ES-I3 (cell line): ENCODE results near the gene MYH9.
"Not testable (repeated sequence)": the region's sequence is repeated elsewhere in the genome, so short reads cannot be mapped to it uniquely, and the experiment has no call there.

Source experiments
- H3K36me3 ChIP-seq: 2 replicates; pipeline ENCODE4 v1.6.1; 2013; ENCODE audit warnings: mild to moderate bottlenecking, low read length, control low read depth, moderate library complexity; ENCODE audit not compliant: insufficient read depth
- H3K4me1 ChIP-seq: 2 replicates; pipeline ENCODE4 v1.6.1; 2013; ENCODE audit warnings: mild to moderate bottlenecking, control low read depth, low read length; ENCODE audit not compliant: insufficient read depth
- H3K9ac ChIP-seq: 2 replicates; pipeline ENCODE4 v1.6.1; 2013; ENCODE audit warnings: low read depth, mild to moderate bottlenecking, low read length, moderate library complexity
- H3K9me3 ChIP-seq: 2 replicates; pipeline ENCODE4 v1.6.1; 2013; ENCODE audit warnings: mild to moderate bottlenecking, low read length, moderate library complexity; ENCODE audit not compliant: control insufficient read depth, insufficient read depth

MYH9 gene

DNA sequence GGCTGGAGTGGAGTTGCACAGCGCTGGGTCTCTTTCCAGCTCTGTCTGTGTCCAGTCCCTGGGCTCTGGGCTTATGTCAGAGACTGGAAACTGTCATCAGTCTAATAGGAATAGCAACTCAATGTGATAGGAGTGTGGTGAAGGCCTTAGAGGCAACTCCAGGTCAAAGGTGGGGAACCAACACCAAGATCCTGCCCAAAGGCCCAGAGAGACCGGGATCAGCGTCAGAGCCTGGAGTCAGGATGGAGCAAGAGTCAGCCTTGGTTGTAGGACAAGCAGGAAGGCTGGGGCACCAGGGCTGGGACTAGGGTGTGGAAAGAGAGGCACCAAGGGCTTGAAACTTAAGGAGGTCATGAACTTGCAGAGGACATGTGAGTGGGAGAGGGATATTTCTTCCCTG is 125.5 kb downstream of the MYH9 start:
- H3K36me3 ChIP-seq, H3K9ac ChIP-seq, H3K9me3 ChIP-seq: not testable (repeated sequence)
- peaks cover 11% of the 10 kb centered on the region for H3K4me1 ChIP-seq

DNA sequence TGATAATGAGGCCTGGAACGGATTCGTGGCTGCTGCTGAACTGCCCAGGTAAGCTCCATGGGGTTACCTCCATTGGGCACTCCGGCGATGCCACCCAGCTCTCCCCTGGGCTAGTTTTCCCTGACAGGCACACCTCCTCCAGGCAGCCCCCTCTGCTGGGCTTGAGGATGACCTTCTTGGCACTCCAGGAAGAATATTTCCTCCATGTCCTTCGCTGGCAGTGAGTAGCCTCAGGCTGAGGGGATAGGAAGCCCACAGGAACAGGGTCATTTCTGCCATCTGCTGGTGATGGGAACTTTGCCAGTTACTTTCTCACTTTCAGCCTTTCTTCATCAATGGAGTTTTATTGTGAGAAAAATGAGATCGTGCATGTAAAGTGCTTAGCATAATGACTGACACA is 126.1 kb downstream of the MYH9 start:
- not testable (repeated sequence) for H3K36me3 ChIP-seq, H3K9me3 ChIP-seq, H3K9ac ChIP-seq
- H3K4me1 ChIP-seq: peaks cover 11% of the 10 kb centered on the region

GRCh38 chr22:36259615-36260300 is 128.0 kb downstream of the MYH9 start:
- Histone ChIP-seq H3K4me1 (peaks cover 11% of the 10 kb centered on the region), H3K9me3 (no peaks in the 10 kb centered on the region), H3K36me3 (no peaks in the 10 kb centered on the region), H3K9ac (no peak overlapping the region)

- no peaks in the 10 kb centered on the region for H3K9me3 ChIP-seq
- H3K36me3 ChIP-seq: no peaks in the 10 kb centered on the region
- H3K4me1 ChIP-seq: peaks cover 11% of the 10 kb centered on the region
- H3K9ac ChIP-seq: no peak overlapping the region
These were observed 128.8 kb downstream of the MYH9 start for GRCh38 chr22:36258701-36259614.

DNA sequence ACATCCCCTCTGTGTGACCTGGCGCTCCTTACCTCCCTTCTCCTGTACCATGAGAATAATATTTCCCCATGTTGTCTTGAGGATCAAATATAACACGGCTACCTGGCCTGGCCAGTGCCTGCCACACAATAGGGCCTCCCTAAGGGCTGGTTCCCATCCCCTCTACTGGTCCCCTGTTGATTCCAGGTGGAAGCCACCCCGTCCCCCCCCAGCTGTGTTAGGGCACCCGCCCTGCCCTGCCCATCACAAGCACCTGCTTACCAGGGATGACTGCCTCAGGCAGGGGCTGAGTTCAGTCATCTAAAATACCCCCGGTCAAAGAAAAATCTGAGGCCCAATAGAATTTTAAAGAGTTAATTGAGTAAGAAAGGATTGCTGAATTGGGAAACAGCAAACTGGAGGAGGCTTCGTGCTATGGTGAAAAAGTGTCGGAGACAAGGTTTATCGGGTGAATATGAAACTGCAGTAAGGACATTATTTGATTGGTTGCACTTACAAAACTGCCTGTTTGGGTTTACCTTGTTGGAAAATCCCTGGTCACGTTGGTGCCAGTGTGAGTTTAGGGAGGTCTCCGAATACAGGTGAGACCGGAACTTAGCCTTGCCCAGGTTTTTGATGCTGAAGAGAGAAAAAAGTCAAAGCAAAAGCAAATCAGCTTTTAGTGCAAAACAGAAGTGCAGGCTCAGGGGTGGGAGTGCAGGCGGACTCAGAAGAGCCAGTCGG is 129.7 kb downstream of the MYH9 start:
- Histone ChIP-seq H3K9ac (no peak overlapping the region), H3K4me1 (peaks cover 11% of the 10 kb centered on the region), H3K36me3 (no peaks in the 10 kb centered on the region), H3K9me3 (no peaks in the 10 kb centered on the region)

DNA sequence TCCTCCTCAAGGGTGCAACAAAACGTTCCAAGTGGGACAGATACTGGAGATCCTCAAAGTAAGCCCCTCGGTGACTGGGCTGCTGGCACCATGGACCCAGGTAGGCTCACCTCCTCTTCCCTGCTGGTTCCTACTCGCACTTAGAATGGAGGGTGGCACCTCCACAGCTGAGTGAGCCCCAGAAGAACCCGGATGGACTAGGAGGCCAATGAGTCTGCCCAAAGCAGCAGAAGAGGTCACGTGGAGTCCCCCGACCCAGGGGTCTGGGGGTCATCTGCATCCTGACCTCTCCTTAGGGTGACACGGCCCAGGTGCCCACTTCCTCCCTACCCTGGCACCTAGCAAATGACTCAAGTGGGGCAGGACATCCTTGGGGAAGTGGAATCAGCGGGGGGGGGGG is 130.5 kb downstream of the MYH9 start:
- no peak overlapping the region for H3K9ac ChIP-seq
- no peaks in the 10 kb centered on the region for H3K36me3 ChIP-seq
- H3K4me1 ChIP-seq: peaks cover 11% of the 10 kb centered on the region
- H3K9me3 ChIP-seq: no peaks in the 10 kb centered on the region

DNA sequence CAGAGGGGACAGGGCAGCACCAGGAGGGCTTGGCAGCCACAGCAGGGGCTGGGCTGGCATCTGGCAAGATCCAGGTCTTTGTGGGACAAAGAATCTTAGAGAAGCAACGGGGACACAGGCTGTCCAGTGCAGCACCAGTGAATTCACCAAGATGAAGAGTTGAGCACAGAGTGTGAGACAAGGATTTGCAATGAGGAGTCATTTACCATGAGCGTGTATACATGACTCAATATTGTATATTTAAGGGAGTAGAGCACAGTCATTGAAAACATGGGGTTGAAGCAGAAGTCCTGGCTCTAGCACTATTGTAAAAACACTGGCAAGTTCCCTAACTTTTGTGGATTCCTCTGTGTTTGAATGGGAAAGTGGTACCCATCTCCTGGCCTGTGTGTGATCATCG is 131.3 kb downstream of the MYH9 start:
- Histone ChIP-seq H3K36me3 (no peaks in the 10 kb centered on the region), H3K4me1 (peaks cover 11% of the 10 kb centered on the region), H3K9me3 (no peaks in the 10 kb centered on the region), H3K9ac (no peak overlapping the region)

- H3K9ac ChIP-seq, H3K9me3 ChIP-seq, H3K36me3 ChIP-seq: not testable (repeated sequence)
- peaks cover 11% of the 10 kb centered on the region for H3K4me1 ChIP-seq
These were observed 132.2 kb downstream of the MYH9 start for GRCh38 chr22:36255572-36255971.

DNA sequence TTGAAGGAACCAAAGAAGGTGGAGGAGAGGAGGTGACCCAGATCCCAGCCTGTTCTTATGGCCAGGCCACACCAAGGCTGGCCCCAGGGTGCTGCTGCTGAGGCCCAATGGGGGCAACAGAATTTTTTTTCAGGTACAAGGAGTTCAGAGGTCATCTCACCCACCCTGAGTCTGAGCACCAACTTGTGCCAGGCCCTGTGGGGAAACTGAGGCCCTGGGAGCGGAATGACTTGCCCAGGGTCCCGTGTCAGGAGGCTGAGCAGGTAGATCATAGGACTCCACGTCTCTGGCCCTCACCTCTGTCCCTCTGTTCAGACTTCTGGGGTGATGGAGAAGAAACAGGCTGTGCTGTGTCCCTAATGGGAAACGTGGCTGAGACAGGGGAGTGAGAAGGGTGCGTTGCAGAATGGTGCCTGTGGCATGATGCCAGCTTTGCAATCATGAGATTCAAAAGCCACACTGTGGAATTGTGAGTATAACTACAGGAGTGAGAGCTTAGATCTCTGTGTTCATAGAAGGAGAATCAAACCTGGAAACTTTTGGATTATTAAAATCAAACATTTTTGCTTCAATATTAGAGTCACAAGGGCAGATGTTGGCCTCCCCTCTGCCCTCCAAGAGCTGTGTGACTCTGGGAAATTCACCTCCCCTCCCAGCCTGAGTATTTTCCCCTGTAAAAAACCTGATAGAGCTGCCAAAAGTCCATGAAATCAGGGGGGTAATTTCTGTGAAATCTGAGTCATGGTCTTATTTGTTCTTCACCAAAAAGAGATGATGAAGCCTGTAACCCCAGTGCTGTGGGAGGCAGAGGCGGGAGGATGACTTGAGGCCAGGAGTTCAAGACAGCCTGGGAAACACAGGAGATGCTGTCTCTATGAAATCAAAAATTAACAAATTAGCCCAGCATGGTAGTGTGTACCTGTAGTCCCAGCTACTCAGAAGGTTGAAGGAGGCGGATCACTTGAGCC is 134.0 kb downstream of the MYH9 start:
- peaks cover 7% of the 10 kb centered on the region for H3K4me1 ChIP-seq
- no peak overlapping the region for H3K9ac ChIP-seq
- no peaks in the 10 kb centered on the region for H3K36me3 ChIP-seq
- H3K9me3 ChIP-seq: peaks cover 5% of the 10 kb centered on the region

- Histone ChIP-seq H3K4me1 (no peaks in the 10 kb centered on the region), H3K9ac (no peak within 1 kb of the TSS)
These were observed 134.8 kb downstream of the MYH9 start, which contains the start of gene APOL1 for GRCh38 chr22:36252754-36253522. APOL1 (plus strand) TSS chr22:36253133; CDS start chr22:36254956, 1,823 bp downstream.

GRCh38 chr22:36251979-36252608 is 135.7 kb downstream of the MYH9 start:
- H3K9ac ChIP-seq, H3K4me1 ChIP-seq, H3K36me3 ChIP-seq, H3K9me3 ChIP-seq: not testable (repeated sequence)

More at GRCh38 chr22:36252754-36253522, 134.8 kb downstream of the MYH9 start, which contains the start of gene APOL1:
- H3K9me3 ChIP-seq: peaks cover 6% of the 10 kb centered on the region
- H3K36me3 ChIP-seq: no peaks in the 10 kb centered on the region

GRCh38 chr22:36250292-36250960 is 137.3 kb downstream of the MYH9 start:
- H3K9me3 ChIP-seq, H3K4me1 ChIP-seq: not testable (repeated sequence)

More at GRCh38 chr22:36250292-36250960, 137.3 kb downstream of the MYH9 start:
- not testable (repeated sequence) for H3K9ac ChIP-seq, H3K36me3 ChIP-seq
